Activated naive CD4-positive, alpha-beta T cell treated with anti-CD3 and anti-CD28 coated beads for 36 hours (primary cell): ENCODE results near the gene USH2A. TPM values are rescaled to one million over a fixed set of nuclear protein-coding genes. Genes with fewer than 3 reads are reported as not detected.
A peak's percentile ranks its signal among the peaks of the same experiment; 100 is the strongest.

Source experiments
- CTCF ChIA-PET: fragments of 350-600 bp; sonication (Branson Sonifier 250); formaldehyde crosslinking; loops from one replicate; lab custom pipeline; 2021; ENCODE audit warnings: antibody characterized with exemption; lab: Charles Lee
- DNase-seq: peaks from one replicate; pipeline ENCODE4 v3.0.0-alpha.2; 2020
- H3K27ac Mint-ChIP-seq: one replicate; pipeline ENCODE4 v1.8.0; 2021; ENCODE audit warnings: mild to moderate bottlenecking, mixed read lengths
- H3K27me3 Mint-ChIP-seq: one replicate; pipeline ENCODE4 v1.8.0; 2021; ENCODE audit warnings: low read depth, mixed read lengths
- H3K36me3 Mint-ChIP-seq: one replicate; pipeline ENCODE4 v1.8.0; 2021; ENCODE audit warnings: low read depth, mixed read lengths
- H3K4me1 Mint-ChIP-seq: one replicate; pipeline ENCODE4 v1.8.0; 2021; ENCODE audit warnings: low read depth, mixed read lengths
- H3K4me3 Mint-ChIP-seq: one replicate; pipeline ENCODE4 v1.8.0; 2021; ENCODE audit warnings: mild to moderate bottlenecking, moderate library complexity, mixed read lengths
- H3K9me3 Mint-ChIP-seq: one replicate; pipeline ENCODE4 v1.8.0; 2021; ENCODE audit warnings: mixed read lengths
- intact Hi-C: fragments of 100-400 bp; cut with micrococcal nuclease; formaldehyde crosslinking; loops from one replicate; pipeline ENCODE4 v1.15.1; 2023
- total RNA-seq, 2 experiments: library from RNA; stranded (reverse); gene quantifications; one replicate each; pipeline ENCODE4 v1.2.3, GENCODE V29; 2021

Gene USH2A
- total RNA-seq, 2 experiments from 2014 or later = not detected

- Mint-ChIP-seq H3K4me3 (no peak overlapping the region), H3K4me1 (no peaks in the 10 kb centered on the region), H3K27ac (no peak overlapping the region), H3K36me3 (no peaks in the 10 kb centered on the region), H3K27me3 (peaks cover 10% of the 10 kb centered on the region), H3K9me3 (peaks cover 20% of the 10 kb centered on the region)
- CTCF ChIA-PET = no interaction called here
- DNase-seq = no peak
- intact Hi-C loops = no loop called here
Measured at GRCh38 chr1:215704089-215704860, 719.0 kb downstream of the USH2A start.

- CTCF ChIA-PET = no interaction called here
- H3K9me3 Mint-ChIP-seq = no peaks in the 10 kb centered on the region
- no peak overlapping the region for H3K27ac Mint-ChIP-seq
- H3K4me1 Mint-ChIP-seq = no peaks in the 10 kb centered on the region
- no peak for DNase-seq
- H3K4me3 Mint-ChIP-seq = no peak overlapping the region
- no peaks in the 10 kb centered on the region for H3K36me3 Mint-ChIP-seq
- intact Hi-C loops = no loop called here
- peaks cover 2% of the 10 kb centered on the region for H3K27me3 Mint-ChIP-seq
Measured at GRCh38 chr1:215682232-215682631, 741.0 kb downstream of the USH2A start.

- Mint-ChIP-seq H3K4me1 (no peaks in the 10 kb centered on the region), H3K36me3 (no peaks in the 10 kb centered on the region), H3K9me3 (no peaks in the 10 kb centered on the region), H3K27me3 (peaks cover 2% of the 10 kb centered on the region), H3K27ac (no peak overlapping the region), H3K4me3 (no peak overlapping the region)
- intact Hi-C loops = no loop called here
- no peak for DNase-seq
- CTCF ChIA-PET = no interaction called here
Measured at GRCh38 chr1:215681041-215681440, 742.2 kb downstream of the USH2A start.

- H3K9me3 Mint-ChIP-seq = no peaks in the 10 kb centered on the region
- H3K4me1 Mint-ChIP-seq = no peaks in the 10 kb centered on the region
- peaks cover 2% of the 10 kb centered on the region for H3K27me3 Mint-ChIP-seq
- intact Hi-C loops = no loop called here
- CTCF ChIA-PET = interaction anchor here (0.6 kb wide), 1 partner anchor 790 kb away, joined by 4 read pairs; no protein-coding TSS in a partner anchor
- no peak overlapping the region for H3K27ac Mint-ChIP-seq
- H3K36me3 Mint-ChIP-seq = no peaks in the 10 kb centered on the region
- DNase-seq = no peak
- H3K4me3 Mint-ChIP-seq = no peak overlapping the region
Measured at GRCh38 chr1:215679231-215679630, 744.0 kb downstream of the USH2A start.

DNA sequence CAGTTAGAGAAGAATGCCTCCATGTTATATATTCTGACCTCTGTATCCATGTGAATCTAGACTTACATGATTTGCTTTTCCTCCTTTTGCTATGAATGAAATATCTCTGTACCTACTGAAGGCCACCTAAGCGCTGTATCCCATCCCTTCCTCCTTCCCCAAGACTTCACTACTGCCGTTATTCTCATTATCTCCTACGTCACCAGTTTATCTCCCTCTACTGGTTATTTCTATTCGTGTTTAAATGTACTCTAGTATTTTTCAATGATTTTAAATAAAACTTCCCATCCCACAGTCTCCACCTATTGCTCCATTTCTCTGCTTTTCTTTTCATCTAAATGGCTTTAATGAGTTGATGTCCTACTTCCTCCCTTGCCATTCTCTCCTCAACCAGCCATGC is 746.1 kb downstream of the USH2A start:
- no peaks in the 10 kb centered on the region for H3K4me1 Mint-ChIP-seq
- H3K4me3 Mint-ChIP-seq = no peak overlapping the region
- no peaks in the 10 kb centered on the region for H3K9me3 Mint-ChIP-seq
- intact Hi-C loops = no loop called here
- CTCF ChIA-PET = no interaction called here
- DNase-seq = no peak
- no peak overlapping the region for H3K27ac Mint-ChIP-seq
- H3K36me3 Mint-ChIP-seq = no peaks in the 10 kb centered on the region
- peaks cover 2% of the 10 kb centered on the region for H3K27me3 Mint-ChIP-seq

DNA sequence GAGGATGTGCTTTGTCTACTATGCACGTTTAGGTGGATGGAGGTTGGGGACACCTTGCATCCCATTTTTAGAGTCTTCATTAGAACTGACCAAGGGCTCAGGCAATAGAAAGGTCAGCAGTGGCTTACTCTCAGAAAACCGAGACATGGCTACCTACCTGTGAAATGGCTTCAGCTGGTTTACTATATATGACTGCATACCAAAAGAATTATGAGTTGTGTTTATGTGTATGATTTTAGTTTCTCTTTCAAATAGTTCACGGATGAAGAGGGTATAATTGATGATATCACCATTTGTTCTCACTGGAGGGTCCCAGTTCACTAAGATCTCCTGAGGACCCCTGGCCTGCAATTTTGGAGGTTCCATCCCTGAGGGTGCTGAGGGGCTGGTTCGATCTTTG is 749.3 kb downstream of the USH2A start:
- no peak for DNase-seq
- CTCF ChIA-PET = no interaction called here
- Mint-ChIP-seq H3K4me3 (no peak overlapping the region), H3K36me3 (no peaks in the 10 kb centered on the region), H3K9me3 (no peaks in the 10 kb centered on the region), H3K27ac (no peak overlapping the region), H3K27me3 (peaks cover 6% of the 10 kb centered on the region), H3K4me1 (no peaks in the 10 kb centered on the region)
- intact Hi-C loops = no loop called here

DNA sequence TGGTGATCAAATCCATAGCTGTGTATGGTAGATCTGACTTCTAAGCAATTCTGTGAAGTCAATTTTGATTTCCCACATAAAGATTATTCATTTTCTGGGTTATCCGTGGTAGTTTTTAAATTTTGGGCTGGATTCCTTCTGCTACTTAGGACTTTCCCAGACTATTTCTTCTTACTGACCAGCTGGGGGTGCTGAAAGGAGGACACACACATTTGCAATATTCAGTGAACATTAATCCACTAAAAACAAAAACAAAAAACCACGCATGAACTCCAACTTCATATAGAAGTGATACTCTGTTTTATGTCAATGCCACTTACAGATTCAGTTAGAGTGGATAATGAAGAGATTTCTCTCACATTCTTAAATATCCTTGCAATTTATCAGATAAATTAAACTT is 750.8 kb downstream of the USH2A start:
- Mint-ChIP-seq H3K4me1 (no peaks in the 10 kb centered on the region), H3K4me3 (no peak overlapping the region), H3K9me3 (no peaks in the 10 kb centered on the region), H3K27me3 (peaks cover 6% of the 10 kb centered on the region), H3K27ac (no peak overlapping the region), H3K36me3 (no peaks in the 10 kb centered on the region)
- DNase-seq = no peak
- CTCF ChIA-PET = no interaction called here
- intact Hi-C loops = no loop called here

DNA sequence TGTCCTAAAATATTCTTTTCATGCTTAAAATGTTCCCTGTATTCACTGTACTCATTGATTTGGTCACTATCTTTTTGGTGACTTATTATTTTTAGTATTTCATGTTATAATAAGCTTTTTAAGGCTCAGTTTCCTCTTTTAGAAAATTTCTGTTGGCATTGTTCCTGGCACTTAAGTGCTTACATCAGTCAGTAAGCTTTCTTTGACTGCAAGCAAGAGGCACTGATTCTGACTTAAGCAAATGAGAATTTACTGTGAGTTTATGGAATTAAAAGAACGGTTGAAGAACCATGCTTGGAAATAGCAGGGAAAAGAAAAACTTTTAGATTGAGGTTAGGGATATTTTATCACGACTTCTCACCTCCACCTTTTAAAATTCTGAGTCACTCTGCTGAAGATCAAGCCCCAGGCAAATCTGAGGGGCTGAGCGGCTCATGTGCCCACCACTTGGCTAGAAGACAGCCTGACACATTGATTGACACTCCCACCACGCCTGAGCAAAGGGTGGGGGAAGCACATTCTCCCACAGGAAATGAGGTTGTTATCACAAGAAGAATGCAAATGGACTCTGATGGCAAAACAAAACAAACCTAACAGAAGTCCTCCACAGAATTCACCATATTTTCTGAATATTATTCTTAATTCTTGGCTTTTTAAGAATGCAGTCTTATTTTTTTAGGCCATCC is 753.3 kb downstream of the USH2A start:
- CTCF ChIA-PET = no interaction called here
- Mint-ChIP-seq H3K36me3 (no peaks in the 10 kb centered on the region), H3K4me1 (no peaks in the 10 kb centered on the region), H3K27me3 (peaks cover 6% of the 10 kb centered on the region), H3K9me3 (no peaks in the 10 kb centered on the region), H3K4me3 (no peak overlapping the region), H3K27ac (no peak overlapping the region)
- DNase-seq = no peak
- intact Hi-C loops = no loop called here

DNA sequence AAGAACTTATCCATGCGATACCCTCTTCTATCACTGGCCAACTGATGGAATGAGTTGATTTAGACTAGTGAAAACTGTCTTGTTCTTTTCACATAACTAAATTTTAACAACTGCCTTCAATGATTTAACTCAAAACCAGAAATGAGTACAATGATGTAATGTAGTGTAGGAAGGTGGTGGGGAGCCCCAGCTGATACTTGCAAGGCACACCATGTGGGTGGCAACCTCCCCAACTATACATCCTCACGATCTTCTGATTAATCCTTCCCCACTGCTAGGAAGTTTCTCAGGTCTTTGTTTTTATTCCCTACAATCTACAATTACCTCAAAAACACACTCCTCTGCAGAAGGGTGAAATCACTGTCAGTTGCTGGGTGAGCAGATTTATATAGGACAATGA is 755.5 kb downstream of the USH2A start:
- no peak for DNase-seq
- H3K4me1 Mint-ChIP-seq = no peaks in the 10 kb centered on the region
- no peaks in the 10 kb centered on the region for H3K36me3 Mint-ChIP-seq
- no peaks in the 10 kb centered on the region for H3K9me3 Mint-ChIP-seq
- no peak overlapping the region for H3K4me3 Mint-ChIP-seq
- H3K27me3 Mint-ChIP-seq = peaks cover 6% of the 10 kb centered on the region
- no peak overlapping the region for H3K27ac Mint-ChIP-seq
- CTCF ChIA-PET = no interaction called here
- intact Hi-C loops = no loop called here

- peak; percentile 10 for DNase-seq
- H3K27me3 Mint-ChIP-seq = peaks cover 5% of the 10 kb centered on the region
- CTCF ChIA-PET = no interaction called here
- no peak overlapping the region for H3K4me3 Mint-ChIP-seq
- no peaks in the 10 kb centered on the region for H3K9me3 Mint-ChIP-seq
- H3K36me3 Mint-ChIP-seq = no peaks in the 10 kb centered on the region
- intact Hi-C loops = no loop called here
- no peak overlapping the region for H3K27ac Mint-ChIP-seq
- no peaks in the 10 kb centered on the region for H3K4me1 Mint-ChIP-seq
Measured at GRCh38 chr1:215665215-215665614, 758.0 kb downstream of the USH2A start.

GRCh38 chr1:215661033-215661432 is 762.2 kb downstream of the USH2A start:
- no peak for DNase-seq
- H3K36me3 Mint-ChIP-seq = no peaks in the 10 kb centered on the region
- no peaks in the 10 kb centered on the region for H3K4me1 Mint-ChIP-seq
- intact Hi-C loops = no loop called here
- H3K9me3 Mint-ChIP-seq = no peaks in the 10 kb centered on the region
- H3K27ac Mint-ChIP-seq = no peak overlapping the region
- peaks cover 7% of the 10 kb centered on the region for H3K27me3 Mint-ChIP-seq
- CTCF ChIA-PET = no interaction called here
- H3K4me3 Mint-ChIP-seq = no peak overlapping the region

DNA sequence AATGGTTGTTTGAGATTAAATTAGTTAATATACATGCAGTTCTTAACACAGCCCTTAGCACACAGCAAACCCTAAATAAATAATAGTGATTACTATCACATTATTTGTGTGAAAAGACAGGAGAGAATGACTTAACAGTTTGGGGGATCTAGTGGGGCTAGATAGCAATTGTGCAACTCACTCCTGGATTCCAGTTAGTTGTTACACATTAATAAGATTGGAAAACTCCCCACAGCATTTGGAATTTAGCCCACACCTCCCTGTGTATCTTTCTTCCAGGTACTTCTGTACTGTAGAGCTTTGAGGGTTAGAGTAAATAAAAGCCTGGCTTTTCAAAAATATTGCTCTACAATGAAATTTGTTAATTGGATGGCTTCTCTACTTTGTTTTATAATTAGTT is 763.0 kb downstream of the USH2A start:
- CTCF ChIA-PET = no interaction called here
- DNase-seq = no peak
- H3K9me3 Mint-ChIP-seq = no peaks in the 10 kb centered on the region
- H3K4me3 Mint-ChIP-seq = no peak overlapping the region
- no peaks in the 10 kb centered on the region for H3K4me1 Mint-ChIP-seq
- H3K27ac Mint-ChIP-seq = no peak overlapping the region
- intact Hi-C loops = no loop called here
- no peaks in the 10 kb centered on the region for H3K36me3 Mint-ChIP-seq
- peaks cover 7% of the 10 kb centered on the region for H3K27me3 Mint-ChIP-seq

- intact Hi-C loops = no loop called here
- H3K36me3 Mint-ChIP-seq = no peaks in the 10 kb centered on the region
- peaks cover 7% of the 10 kb centered on the region for H3K27me3 Mint-ChIP-seq
- no peaks in the 10 kb centered on the region for H3K4me1 Mint-ChIP-seq
- H3K27ac Mint-ChIP-seq = no peak overlapping the region
- H3K9me3 Mint-ChIP-seq = no peaks in the 10 kb centered on the region
- no peak overlapping the region for H3K4me3 Mint-ChIP-seq
- CTCF ChIA-PET = no interaction called here
- no peak for DNase-seq
Measured at GRCh38 chr1:215657047-215657446, 766.2 kb downstream of the USH2A start.
